IPS-NIHi11 (cell line): Measurements from ENCODE around the gene NCAPD3.

ENCODE experiments used
- DNase-seq: peaks from one replicate; pipeline ENCODE4 v3.0.0; 2012; ENCODE audit warnings: mixed read lengths, low spot score

The NCAPD3 gene

GRCh38 chr11:134158023-134158422 is 65.7 kb downstream of the NCAPD3 start:
- no peak for DNase-seq

GRCh38 chr11:134157451-134157850 is 66.3 kb downstream of the NCAPD3 start:
- DNase-seq: no peak

- DNase-seq: no peak
These were observed 67.6 kb downstream of the NCAPD3 start for GRCh38 chr11:134155946-134156865.

- no peak for DNase-seq
These were observed 68.3 kb downstream of the NCAPD3 start for GRCh38 chr11:134155456-134155855.

- no peak for DNase-seq
These were observed 69.3 kb downstream of the NCAPD3 start for GRCh38 chr11:134154441-134154840.

- no peak for DNase-seq
These were observed 70.4 kb downstream of the NCAPD3 start for GRCh38 chr11:134153147-134153905.

GRCh38 chr11:134152696-134153095 is 71.1 kb downstream of the NCAPD3 start:
- DNase-seq: no peak

GRCh38 chr11:134151083-134151747 is 72.6 kb downstream of the NCAPD3 start:
- no peak for DNase-seq

- DNase-seq: no peak
These were observed 73.4 kb downstream of the NCAPD3 start for GRCh38 chr11:134150195-134150903.

- no peak for DNase-seq
These were observed 74.4 kb downstream of the NCAPD3 start for GRCh38 chr11:134149371-134149770.

GRCh38 chr11:134146598-134146997 is 77.2 kb downstream of the NCAPD3 start:
- DNase-seq: no peak

GRCh38 chr11:134145715-134146114 is 78.1 kb downstream of the NCAPD3 start:
- DNase-seq: no peak

- no peak for DNase-seq
These were observed 79.0 kb downstream of the NCAPD3 start for GRCh38 chr11:134144744-134145143.

GRCh38 chr11:134143801-134144200 is 80.0 kb downstream of the NCAPD3 start:
- DNase-seq: no peak

- no peak for DNase-seq
These were observed 81.2 kb downstream of the NCAPD3 start for GRCh38 chr11:134142536-134142935.

GRCh38 chr11:134140961-134141490 is 82.7 kb downstream of the NCAPD3 start:
- DNase-seq: no peak

- peak; percentile 76 for DNase-seq
These were observed 83.9 kb downstream of the NCAPD3 start for GRCh38 chr11:134139873-134140331.

GRCh38 chr11:134139303-134139872 is 84.4 kb downstream of the NCAPD3 start:
- DNase-seq: no peak

GRCh38 chr11:134138376-134138775 is 85.4 kb downstream of the NCAPD3 start:
- no peak for DNase-seq

- DNase-seq: no peak
These were observed 89.6 kb downstream of the NCAPD3 start for GRCh38 chr11:134134167-134134566.

- DNase-seq: no peak
These were observed 91.0 kb downstream of the NCAPD3 start for GRCh38 chr11:134132808-134133207.
